Neural progenitor cell (in vitro differentiated cells): ENCODE data around the gene SSTR3. TPM values are rescaled to one million over a fixed set of nuclear protein-coding genes. Genes with fewer than 3 reads are reported as not detected.

ENCODE experiments used
- DNase-seq: peaks from one replicate; pipeline ENCODE4 v3.0.0-alpha.2; 2016; ENCODE audit warnings: low spot score
- H2AFZ ChIP-seq: fragments of 200-600 bp; sonication (generic); replicated peaks from 2 replicates; pipeline ENCODE4 v1.6.1; 2016; ENCODE audit warnings: antibody characterized with exemption
- H3F3A ChIP-seq: fragments of 200-600 bp; sonication (generic); 2 replicates; pipeline ENCODE4 v1.6.1; 2016; ENCODE audit warnings: antibody characterized with exemption, low read depth
- H3K27ac ChIP-seq: fragments of 200-600 bp; sonication (generic); 2 replicates; pipeline ENCODE4 v1.5.1; 2016; ENCODE audit warnings: mild to moderate bottlenecking
- H3K27me3 ChIP-seq: fragments of 200-600 bp; sonication (generic); 2 replicates; pipeline ENCODE4 v1.6.1; 2016; ENCODE audit warnings: mild to moderate bottlenecking, moderate library complexity
- H3K36me3 ChIP-seq: fragments of 200-600 bp; sonication (generic); 2 replicates; pipeline ENCODE4 v1.5.1; 2016
- H3K4me1 ChIP-seq: fragments of 200-600 bp; sonication (generic); 2 replicates; pipeline ENCODE4 v1.6.1; 2016; ENCODE audit warnings: mixed run types
- H3K4me2 ChIP-seq: fragments of 200-600 bp; sonication (generic); 2 replicates; pipeline ENCODE4 v1.6.1; 2016
- H3K4me3 ChIP-seq: fragments of 200-600 bp; sonication (generic); 2 replicates; pipeline ENCODE4 v1.5.1; 2016
- H3K79me2 ChIP-seq: fragments of 200-600 bp; sonication (generic); 2 replicates; pipeline ENCODE4 v1.6.1; 2016; ENCODE audit warnings: low read depth
- H3K9ac ChIP-seq: fragments of 200-600 bp; sonication (generic); 2 replicates; pipeline ENCODE4 v1.6.1; 2016
- H3K9me3 ChIP-seq: fragments of 200-600 bp; sonication (generic); 2 replicates; pipeline ENCODE4 v1.5.1; 2016; ENCODE audit warnings: low read depth
- H4K20me1 ChIP-seq: fragments of 200-600 bp; sonication (generic); 2 replicates; pipeline ENCODE4 v1.6.1; 2016; ENCODE audit warnings: low read depth
- H3K27ac Mint-ChIP-seq: 3 replicates; pipeline ENCODE4 v1.8.0; 2021; ENCODE audit warnings: mixed read lengths
- H3K27me3 Mint-ChIP-seq: 2 replicates; pipeline ENCODE4 v1.8.0; 2022; ENCODE audit warnings: low read depth, mild to moderate bottlenecking, inconsistent platforms, moderate library complexity, mixed read lengths; ENCODE audit not compliant: insufficient read depth
- H3K36me3 Mint-ChIP-seq: 3 replicates; pipeline ENCODE4 v1.8.0; 2021; ENCODE audit warnings: mixed read lengths
- H3K4me1 Mint-ChIP-seq: 3 replicates; pipeline ENCODE4 v1.8.0; 2021; ENCODE audit warnings: mixed read lengths
- H3K4me3 Mint-ChIP-seq: 3 replicates; pipeline ENCODE4 v1.8.0; 2021; ENCODE audit warnings: mild to moderate bottlenecking, moderate library complexity, mixed read lengths
- H3K9me3 Mint-ChIP-seq: 3 replicates; pipeline ENCODE4 v1.8.0; 2020; ENCODE audit warnings: mixed read lengths
- EZH2 ChIP-seq: fragments of 200-600 bp; sonication (generic); IDR thresholded peaks from 2 replicates; pipeline ENCODE4 v1.6.1; 2017; ENCODE audit warnings: antibody characterized with exemption, mild to moderate bottlenecking, moderate library complexity
- EZH2phosphoT487 ChIP-seq: fragments of 200-600 bp; sonication (generic); IDR thresholded peaks from 2 replicates; pipeline ENCODE4 v1.6.1; 2017; ENCODE audit warnings: antibody characterized with exemption
- total RNA-seq: library from RNA; depleted of rRNA; stranded (reverse); fragments of >200 nt; gene quantifications from 2 replicates; pipeline ENCODE4 v1.2.3, GENCODE V29; 2015; ENCODE audit warnings: low replicate concordance
- TF ChIP-seq, protein P1 (sequence below): fragments of 200-600 bp; sonication (generic); IDR thresholded peaks from 2 replicates; pipeline ENCODE4 v1.5.1; 2017; ENCODE audit warnings: antibody characterized with exemption, mild to moderate bottlenecking

The SSTR3 gene
- total RNA-seq, 1 donor from 2014 or later, result 0.19 TPM

- Histone ChIP-seq H3K27ac (no peak overlapping the region), H4K20me1 (no peaks in the 10 kb centered on the region), H3K4me3 (no peak overlapping the region), H3F3A (peaks cover 14% of the 10 kb centered on the region), H3K4me1 (peaks cover 17% of the 10 kb centered on the region), H3K36me3 (no peaks in the 10 kb centered on the region), H2AFZ (no peak overlapping the region), H3K27me3 (no peaks in the 10 kb centered on the region), H3K4me2 (no peak overlapping the region), H3K9me3 (no peaks in the 10 kb centered on the region), H3K79me2 (no peaks in the 10 kb centered on the region), H3K9ac (no peak overlapping the region)
- peaks cover 5% of the 10 kb centered on the region for H3K27me3 Mint-ChIP-seq
- H3K9me3 Mint-ChIP-seq, result no peaks in the 10 kb centered on the region
- H3K4me3 Mint-ChIP-seq, result no peak overlapping the region
- H3K27ac Mint-ChIP-seq, result no peak overlapping the region
- H3K36me3 Mint-ChIP-seq, result peaks cover 2% of the 10 kb centered on the region
- TF ChIP-seq, protein P1, sequence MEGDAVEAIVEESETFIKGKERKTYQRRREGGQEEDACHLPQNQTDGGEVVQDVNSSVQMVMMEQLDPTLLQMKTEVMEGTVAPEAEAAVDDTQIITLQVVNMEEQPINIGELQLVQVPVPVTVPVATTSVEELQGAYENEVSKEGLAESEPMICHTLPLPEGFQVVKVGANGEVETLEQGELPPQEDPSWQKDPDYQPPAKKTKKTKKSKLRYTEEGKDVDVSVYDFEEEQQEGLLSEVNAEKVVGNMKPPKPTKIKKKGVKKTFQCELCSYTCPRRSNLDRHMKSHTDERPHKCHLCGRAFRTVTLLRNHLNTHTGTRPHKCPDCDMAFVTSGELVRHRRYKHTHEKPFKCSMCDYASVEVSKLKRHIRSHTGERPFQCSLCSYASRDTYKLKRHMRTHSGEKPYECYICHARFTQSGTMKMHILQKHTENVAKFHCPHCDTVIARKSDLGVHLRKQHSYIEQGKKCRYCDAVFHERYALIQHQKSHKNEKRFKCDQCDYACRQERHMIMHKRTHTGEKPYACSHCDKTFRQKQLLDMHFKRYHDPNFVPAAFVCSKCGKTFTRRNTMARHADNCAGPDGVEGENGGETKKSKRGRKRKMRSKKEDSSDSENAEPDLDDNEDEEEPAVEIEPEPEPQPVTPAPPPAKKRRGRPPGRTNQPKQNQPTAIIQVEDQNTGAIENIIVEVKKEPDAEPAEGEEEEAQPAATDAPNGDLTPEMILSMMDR, result no peak
- TF ChIP-seq EZH2phosphoT487, result no peak
- TF ChIP-seq EZH2, result no peak
- no peak for DNase-seq
- H3K4me1 Mint-ChIP-seq, result peaks cover 40% of the 10 kb centered on the region
Measured at GRCh38 chr22:37181681-37182080, 30.6 kb downstream of the SSTR3 start.

- Histone ChIP-seq H2AFZ (no peak overlapping the region), H3K36me3 (no peaks in the 10 kb centered on the region), H3K9ac (no peak overlapping the region), H3K27ac (no peak overlapping the region), H3K27me3 (no peaks in the 10 kb centered on the region), H3K4me3 (no peak overlapping the region), H3K9me3 (no peaks in the 10 kb centered on the region), H3K79me2 (no peaks in the 10 kb centered on the region), H3F3A (peaks cover 14% of the 10 kb centered on the region), H3K4me1 (peaks cover 17% of the 10 kb centered on the region), H3K4me2 (no peak overlapping the region), H4K20me1 (no peaks in the 10 kb centered on the region)
- TF ChIP-seq, protein P1, result no peak
- TF ChIP-seq EZH2 (no peak), EZH2phosphoT487 (no peak)
- peaks cover 42% of the 10 kb centered on the region for H3K4me1 Mint-ChIP-seq
- no peak overlapping the region for H3K4me3 Mint-ChIP-seq
- no peak for DNase-seq
- peaks cover 2% of the 10 kb centered on the region for H3K27me3 Mint-ChIP-seq
- peak overlapping the region; percentile 69 for H3K27ac Mint-ChIP-seq
- H3K9me3 Mint-ChIP-seq, result no peaks in the 10 kb centered on the region
- H3K36me3 Mint-ChIP-seq, result peaks cover 2% of the 10 kb centered on the region
Measured at GRCh38 chr22:37180531-37181231, 31.6 kb downstream of the SSTR3 start.

- H3K36me3 ChIP-seq, result no peaks in the 10 kb centered on the region
Measured at GRCh38 chr22:37179622-37180420, 32.5 kb downstream of the SSTR3 start.

More at GRCh38 chr22:37179622-37180420, 32.5 kb downstream of the SSTR3 start:
- no peak for DNase-seq
- peaks cover 2% of the 10 kb centered on the region for H3K27me3 Mint-ChIP-seq
- Histone ChIP-seq H3K9me3 (no peaks in the 10 kb centered on the region), H2AFZ (no peak overlapping the region), H3K9ac (no peak overlapping the region), H3K4me3 (no peak overlapping the region), H3K79me2 (no peaks in the 10 kb centered on the region), H3K4me1 (peaks cover 17% of the 10 kb centered on the region), H3K27ac (no peak overlapping the region), H3K4me2 (no peak overlapping the region), H4K20me1 (no peaks in the 10 kb centered on the region), H3K27me3 (no peaks in the 10 kb centered on the region), H3F3A (peaks cover 14% of the 10 kb centered on the region)
- peaks cover 2% of the 10 kb centered on the region for H3K36me3 Mint-ChIP-seq
- no peaks in the 10 kb centered on the region for H3K9me3 Mint-ChIP-seq
- no peak overlapping the region for H3K4me3 Mint-ChIP-seq
- peaks cover 42% of the 10 kb centered on the region for H3K4me1 Mint-ChIP-seq
- TF ChIP-seq, protein P1, result no peak
- TF ChIP-seq EZH2, result no peak
- H3K27ac Mint-ChIP-seq, result no peak overlapping the region
